ENCODE data around the gene TNFSF9. TPM values are rescaled to one million over a fixed set of nuclear protein-coding genes. Genes with fewer than 3 reads are reported as not detected.

Gene TNFSF9, protein sequence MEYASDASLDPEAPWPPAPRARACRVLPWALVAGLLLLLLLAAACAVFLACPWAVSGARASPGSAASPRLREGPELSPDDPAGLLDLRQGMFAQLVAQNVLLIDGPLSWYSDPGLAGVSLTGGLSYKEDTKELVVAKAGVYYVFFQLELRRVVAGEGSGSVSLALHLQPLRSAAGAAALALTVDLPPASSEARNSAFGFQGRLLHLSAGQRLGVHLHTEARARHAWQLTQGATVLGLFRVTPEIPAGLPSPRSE
- 1.5 TPM for polyA plus RNA-seq (2013, experiment 1 of 2)
- polyA plus RNA-seq (2013, experiment 2 of 2): 1.8 TPM

DNA sequence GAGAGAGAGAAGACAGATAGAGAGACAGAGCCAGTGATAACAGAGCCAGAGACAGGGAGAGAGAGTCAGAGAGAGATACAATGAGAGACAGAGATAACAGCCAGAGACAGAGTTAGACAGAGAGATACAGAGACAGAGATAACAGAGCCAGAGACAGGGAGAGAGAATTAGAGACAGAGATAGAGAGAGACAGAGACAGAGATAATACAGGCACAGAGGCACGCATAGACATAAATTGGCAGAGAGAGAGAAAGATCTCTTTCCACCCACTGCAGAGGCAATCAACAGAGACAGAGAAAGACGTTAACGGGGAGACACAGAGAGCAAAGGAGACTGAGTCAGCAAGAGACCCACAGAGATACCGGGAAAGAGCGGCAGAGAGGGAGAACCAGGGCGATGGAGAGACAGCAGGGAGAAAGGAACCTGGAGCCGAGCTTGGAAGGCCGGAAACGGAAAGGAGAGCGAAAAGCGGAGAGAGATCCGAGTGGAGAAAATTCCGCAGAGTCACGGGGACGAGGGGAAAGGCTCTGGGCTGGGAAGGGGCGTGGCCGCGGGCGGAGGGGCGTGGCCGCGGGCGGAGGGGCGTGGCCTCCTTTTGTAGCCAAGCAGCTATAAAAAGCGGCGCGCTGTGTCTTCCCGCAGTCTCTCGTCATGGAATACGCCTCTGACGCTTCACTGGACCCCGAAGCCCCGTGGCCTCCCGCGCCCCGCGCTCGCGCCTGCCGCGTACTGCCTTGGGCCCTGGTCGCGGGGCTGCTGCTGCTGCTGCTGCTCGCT lies at the start of gene TNFSF9:
TNFSF9 (plus strand) TSS at position 641 of the 777 bp plus-strand sequence; CDS start at position 652, 11 bp downstream.
- Histone ChIP-seq H3K9ac (ENCODE audit: low read depth, low read length) (peak within 1 kb of the TSS; percentile 68; the same call in 1 of the 2 replicates), H3K27ac (ENCODE audit: low read depth, low read length) (no peak within 1 kb of the TSS), H3K9me3 (ENCODE audit: insufficient read depth, low read depth, low read length) (no peaks in the 10 kb centered on the region), H3K4me3 (ENCODE audit: low read length) (peak within 1 kb of the TSS; percentile 66), H3K4me1 (ENCODE audit: insufficient read depth, low read length) (peaks cover 5% of the 10 kb centered on the region; the same call in 1 of the 2 replicates), H3K36me3 (ENCODE audit: insufficient read depth, low read length) (no peaks in the 10 kb centered on the region), H3K27me3 (ENCODE audit: insufficient read depth, low read length) (peaks cover 63% of the 10 kb centered on the region)
- WGBS: 77% methylated on average over 44 of the region's 44 CpGs

DNA sequence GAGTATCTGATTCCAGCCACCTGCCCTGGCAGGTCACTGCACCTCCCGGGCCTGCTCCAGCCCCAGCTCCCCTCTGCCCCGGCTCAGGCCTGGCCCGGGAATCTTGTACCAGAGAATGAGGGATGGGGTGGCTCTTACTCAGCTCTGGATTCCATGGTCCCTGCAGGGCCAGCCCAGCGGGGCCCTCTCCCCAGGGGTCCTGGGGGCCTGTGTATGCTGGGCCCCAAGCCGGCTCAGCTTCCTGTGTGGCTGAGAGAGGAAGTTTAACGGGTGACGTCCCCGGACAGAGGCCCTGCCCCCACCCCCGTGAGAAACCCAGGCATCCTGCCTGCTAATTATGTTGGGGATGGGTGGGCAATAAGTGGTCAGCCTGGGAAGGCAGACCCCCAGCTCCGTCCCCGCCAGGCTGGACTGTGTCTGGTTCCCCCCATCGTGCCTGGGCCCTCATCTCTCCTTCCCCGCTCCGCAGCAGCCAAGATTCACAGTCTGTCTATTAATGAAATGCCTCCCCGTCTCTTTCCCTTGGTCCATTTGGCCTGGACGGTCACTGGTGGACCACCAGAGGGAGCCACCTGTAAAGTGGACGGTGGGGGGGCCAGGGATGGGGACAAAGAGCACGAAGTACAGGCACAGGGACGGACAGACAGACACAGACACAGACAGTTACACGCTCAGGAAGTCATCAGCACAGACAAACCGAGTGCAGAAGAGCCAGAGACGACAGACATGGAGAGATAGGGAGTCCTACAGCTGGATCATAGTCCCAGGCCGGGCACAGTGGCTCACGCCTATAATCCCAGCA lies 49.1 kb upstream of the TNFSF9 start, which contains the start of gene DENND1C:
DENND1C (minus strand) TSS at position 247 of the 802 bp plus-strand sequence; CDS start at position 155, 92 bp downstream.
- no peak within 1 kb of the TSS for H3K9ac ChIP-seq (ENCODE audit: low read depth, low read length)
- H3K4me3 ChIP-seq (ENCODE audit: low read length): no peak within 1 kb of the TSS
- no peak within 1 kb of the TSS for H3K27ac ChIP-seq (ENCODE audit: low read depth, low read length)
- WGBS: 61% methylated on average over 24 of the region's 24 CpGs
- no peaks in the 10 kb centered on the region for H3K36me3 ChIP-seq (ENCODE audit: insufficient read depth, low read length)
- H3K9me3 ChIP-seq (ENCODE audit: insufficient read depth, low read depth, low read length): no peaks in the 10 kb centered on the region
- H3K27me3 ChIP-seq (ENCODE audit: insufficient read depth, low read length): peaks cover 5% of the 10 kb centered on the region; the same call in 1 of the 2 replicates
- H3K4me1 ChIP-seq (ENCODE audit: insufficient read depth, low read length): no peaks in the 10 kb centered on the region

- H3K9me3 ChIP-seq (ENCODE audit: insufficient read depth, low read depth, low read length): no peaks in the 10 kb centered on the region
- no peak overlapping the region for H3K27ac ChIP-seq (ENCODE audit: low read depth, low read length)
- no peak overlapping the region for H3K4me3 ChIP-seq (ENCODE audit: low read length)
- no peaks in the 10 kb centered on the region for H3K36me3 ChIP-seq (ENCODE audit: insufficient read depth, low read length)
- no peaks in the 10 kb centered on the region for H3K27me3 ChIP-seq (ENCODE audit: insufficient read depth, low read length)
- H3K9ac ChIP-seq (ENCODE audit: low read depth, low read length): no peak overlapping the region
- no peaks in the 10 kb centered on the region for H3K4me1 ChIP-seq (ENCODE audit: insufficient read depth, low read length)
- 95% methylated on average over 8 of the region's 8 CpGs for WGBS
Observed at GRCh38 chr19:6482343-6482686, 48.5 kb upstream of the TNFSF9 start.

GRCh38 chr19:6483235-6483634 lies 47.6 kb upstream of the TNFSF9 start:
- WGBS: 86% methylated on average over 3 of the region's 3 CpGs
- Histone ChIP-seq H3K36me3 (ENCODE audit: insufficient read depth, low read length) (no peaks in the 10 kb centered on the region), H3K4me3 (ENCODE audit: low read length) (no peak overlapping the region), H3K27ac (ENCODE audit: low read depth, low read length) (no peak overlapping the region), H3K9ac (ENCODE audit: low read depth, low read length) (no peak overlapping the region), H3K27me3 (ENCODE audit: insufficient read depth, low read length) (no peaks in the 10 kb centered on the region), H3K9me3 (ENCODE audit: insufficient read depth, low read depth, low read length) (no peaks in the 10 kb centered on the region), H3K4me1 (ENCODE audit: insufficient read depth, low read length) (no peaks in the 10 kb centered on the region)

- Histone ChIP-seq H3K27ac (ENCODE audit: low read depth, low read length) (no peak overlapping the region), H3K36me3 (ENCODE audit: insufficient read depth, low read length) (no peaks in the 10 kb centered on the region), H3K4me1 (ENCODE audit: insufficient read depth, low read length) (no peaks in the 10 kb centered on the region), H3K4me3 (ENCODE audit: low read length) (no peak overlapping the region), H3K9ac (ENCODE audit: low read depth, low read length) (no peak overlapping the region), H3K27me3 (ENCODE audit: insufficient read depth, low read length) (no peaks in the 10 kb centered on the region), H3K9me3 (ENCODE audit: insufficient read depth, low read depth, low read length) (no peaks in the 10 kb centered on the region)
- WGBS: 94% methylated on average over 8 of the region's 8 CpGs
Observed at GRCh38 chr19:6484230-6484629, 46.6 kb upstream of the TNFSF9 start.

DNA sequence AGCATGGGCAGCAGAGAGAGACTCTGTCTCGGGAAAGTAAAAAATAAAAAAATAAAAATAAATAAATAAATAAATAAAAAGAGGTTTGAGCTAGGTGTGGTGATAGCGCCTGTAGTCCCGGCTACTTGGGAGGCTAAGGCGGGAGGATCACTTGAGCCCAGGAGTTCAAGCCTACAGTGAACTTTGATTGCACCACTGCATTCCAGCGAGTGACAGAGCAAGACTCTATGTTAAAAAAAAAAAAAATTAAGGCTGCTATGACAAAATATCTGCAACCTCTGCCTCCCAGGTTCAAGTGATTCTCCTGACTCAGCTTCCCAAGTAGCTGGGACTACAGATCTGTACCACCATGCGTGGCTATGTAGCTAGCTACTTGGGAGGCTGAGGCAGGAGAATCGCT lies 46.0 kb upstream of the TNFSF9 start:
- no peaks in the 10 kb centered on the region for H3K4me1 ChIP-seq (ENCODE audit: insufficient read depth, low read length)
- no peaks in the 10 kb centered on the region for H3K27me3 ChIP-seq (ENCODE audit: insufficient read depth, low read length)
- H3K4me3 ChIP-seq (ENCODE audit: low read length): no peak overlapping the region
- H3K9me3 ChIP-seq (ENCODE audit: insufficient read depth, low read depth, low read length): no peaks in the 10 kb centered on the region
- no peak overlapping the region for H3K27ac ChIP-seq (ENCODE audit: low read depth, low read length)
- 91% methylated on average over 6 of the region's 7 CpGs for WGBS
- no peaks in the 10 kb centered on the region for H3K36me3 ChIP-seq (ENCODE audit: insufficient read depth, low read length)
- no peak overlapping the region for H3K9ac ChIP-seq (ENCODE audit: low read depth, low read length)

GRCh38 chr19:6489278-6490061 lies 41.4 kb upstream of the TNFSF9 start:
- no peaks in the 10 kb centered on the region for H3K9me3 ChIP-seq (ENCODE audit: insufficient read depth, low read depth, low read length)
- no peaks in the 10 kb centered on the region for H3K36me3 ChIP-seq (ENCODE audit: insufficient read depth, low read length)
- no peaks in the 10 kb centered on the region for H3K27me3 ChIP-seq (ENCODE audit: insufficient read depth, low read length)
- no peaks in the 10 kb centered on the region for H3K4me1 ChIP-seq (ENCODE audit: insufficient read depth, low read length)
- no peak overlapping the region for H3K4me3 ChIP-seq (ENCODE audit: low read length)
- H3K9ac ChIP-seq (ENCODE audit: low read depth, low read length): no peak overlapping the region
- no peak overlapping the region for H3K27ac ChIP-seq (ENCODE audit: low read depth, low read length)
- 67% methylated on average over 15 of the region's 15 CpGs for WGBS

DNA sequence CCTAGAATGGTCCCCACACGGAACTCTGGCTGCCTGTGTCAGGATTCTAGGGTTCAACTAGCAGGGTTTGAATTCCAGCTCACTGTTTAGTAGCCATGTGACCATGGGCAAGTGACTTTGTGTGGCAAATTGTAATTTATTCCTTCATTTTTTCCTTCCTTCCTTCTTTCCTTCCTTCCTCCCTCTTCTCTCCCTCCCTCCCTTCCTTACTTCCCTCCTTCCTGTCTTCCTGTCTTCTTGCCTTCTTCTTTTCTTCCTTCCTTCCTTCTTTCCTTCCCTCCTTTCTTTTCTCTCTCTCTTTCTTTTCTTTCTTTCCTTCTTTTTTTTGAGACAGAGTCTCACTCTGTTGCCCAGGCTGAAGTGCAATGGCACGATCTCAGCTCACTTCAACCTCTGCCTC lies 40.7 kb upstream of the TNFSF9 start:
- Histone ChIP-seq H3K27me3 (ENCODE audit: insufficient read depth, low read length) (no peaks in the 10 kb centered on the region), H3K27ac (ENCODE audit: low read depth, low read length) (no peak overlapping the region), H3K36me3 (ENCODE audit: insufficient read depth, low read length) (no peaks in the 10 kb centered on the region), H3K4me1 (ENCODE audit: insufficient read depth, low read length) (no peaks in the 10 kb centered on the region), H3K9me3 (ENCODE audit: insufficient read depth, low read depth, low read length) (no peaks in the 10 kb centered on the region), H3K9ac (ENCODE audit: low read depth, low read length) (no peak overlapping the region), H3K4me3 (ENCODE audit: low read length) (no peak overlapping the region)
- 82% methylated on average over 2 of the region's 2 CpGs for WGBS

DNA sequence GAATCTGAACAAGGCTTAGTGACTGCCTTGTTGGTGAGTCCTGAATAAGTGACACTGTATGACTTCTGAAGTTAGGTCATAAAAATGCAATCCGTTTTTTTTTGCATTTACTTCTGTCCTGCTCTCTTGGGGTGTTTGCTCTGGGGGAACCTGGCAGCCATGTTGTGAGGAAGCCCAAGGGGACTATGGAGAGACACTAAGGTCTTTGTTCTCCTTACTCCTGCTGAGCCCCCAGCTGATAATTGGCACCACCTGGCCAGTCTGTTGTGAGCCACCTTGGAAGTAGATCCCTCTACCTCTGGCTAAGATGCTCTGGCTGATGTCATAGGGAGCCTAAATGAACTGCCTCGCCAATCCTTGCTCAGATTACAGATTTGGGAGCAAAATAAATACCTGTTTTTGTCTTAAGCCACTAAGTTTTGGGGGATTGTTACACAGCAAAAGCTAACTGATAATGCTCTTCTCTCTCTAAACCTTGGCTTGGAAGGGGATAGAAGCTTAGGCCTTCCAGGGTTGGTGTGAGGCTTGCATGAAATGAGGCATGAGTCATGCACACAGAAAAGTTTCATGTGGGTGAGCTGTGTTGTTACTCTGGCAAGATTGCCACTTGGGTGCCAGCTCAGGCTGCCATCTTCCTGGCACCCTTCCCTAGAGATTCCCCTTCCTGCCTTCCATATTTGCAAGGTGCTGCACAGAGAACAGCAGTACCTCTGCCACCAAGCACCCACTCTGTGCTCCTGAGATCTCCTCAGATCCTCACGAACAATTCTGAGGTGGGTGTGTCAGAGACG lies 38.8 kb upstream of the TNFSF9 start:
- Histone ChIP-seq H3K27me3 (ENCODE audit: insufficient read depth, low read length) (no peaks in the 10 kb centered on the region), H3K27ac (ENCODE audit: low read depth, low read length) (no peak overlapping the region), H3K4me3 (ENCODE audit: low read length) (no peak overlapping the region), H3K36me3 (ENCODE audit: insufficient read depth, low read length) (no peaks in the 10 kb centered on the region), H3K9me3 (ENCODE audit: insufficient read depth, low read depth, low read length) (no peaks in the 10 kb centered on the region), H3K9ac (ENCODE audit: low read depth, low read length) (no peak overlapping the region), H3K4me1 (ENCODE audit: insufficient read depth, low read length) (no peaks in the 10 kb centered on the region)
- WGBS: 75% methylated on average over 4 of the region's 4 CpGs

DNA sequence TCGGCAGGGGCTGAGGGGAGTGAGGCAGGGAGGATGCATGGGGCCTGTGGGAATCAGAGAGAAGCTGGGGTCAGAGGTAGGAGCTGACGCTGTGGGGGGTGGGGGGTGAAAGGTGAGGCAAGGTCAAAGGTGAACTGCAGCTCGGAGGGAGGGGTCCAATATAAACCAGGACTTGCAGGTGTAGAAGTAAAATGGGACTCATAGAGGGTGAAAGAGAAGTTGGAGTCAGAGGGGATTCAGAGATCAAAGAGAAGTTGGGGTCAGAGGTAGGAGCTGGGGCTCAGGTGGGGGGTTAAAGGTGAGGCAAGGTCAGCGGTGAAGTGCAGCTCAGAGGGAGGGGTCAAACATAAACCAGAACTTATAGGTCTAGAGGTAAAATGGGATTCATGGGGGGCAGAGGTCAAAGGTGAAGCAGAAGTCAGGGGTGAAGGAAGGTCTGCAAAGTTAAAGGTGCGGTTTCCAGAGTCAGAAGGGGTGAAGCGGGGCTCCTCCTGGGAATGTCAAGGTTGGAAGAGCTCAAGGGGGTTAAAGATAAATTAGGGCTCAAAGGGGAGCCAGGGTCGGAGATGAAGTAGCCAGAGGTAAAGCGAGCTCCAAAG lies 36.3 kb upstream of the TNFSF9 start:
- no peaks in the 10 kb centered on the region for H3K27me3 ChIP-seq (ENCODE audit: insufficient read depth, low read length)
- H3K4me1 ChIP-seq (ENCODE audit: insufficient read depth, low read length): no peaks in the 10 kb centered on the region
- no peak overlapping the region for H3K9ac ChIP-seq (ENCODE audit: low read depth, low read length)
- no peaks in the 10 kb centered on the region for H3K9me3 ChIP-seq (ENCODE audit: insufficient read depth, low read depth, low read length)
- no peak overlapping the region for H3K27ac ChIP-seq (ENCODE audit: low read depth, low read length)
- H3K36me3 ChIP-seq (ENCODE audit: insufficient read depth, low read length): no peaks in the 10 kb centered on the region
- H3K4me3 ChIP-seq (ENCODE audit: low read length): no peak overlapping the region
- 85% methylated on average over 8 of the region's 8 CpGs for WGBS

All from HUES64 (cell line).